HCT116 (cell line): ENCODE results near the gene P4HTM. TPM values are rescaled to one million over a fixed set of nuclear protein-coding genes. Genes with fewer than 3 reads are reported as not detected.

Source experiments
- ATAC-seq: fragments of 200-7000 bp; cut with Tn5 transposase; 2 replicates; pipeline ENCODE4 v1.9.1; 2020; ENCODE audit warnings: mild to moderate bottlenecking, moderate library complexity
- BruUV-seq: library from RNA; stranded (reverse); fragments of 400-500 nt; replicated peaks from 2 replicates; lab custom pipeline; 2021; lab: Mats Ljungman, UMichigan
- CTCF ChIA-PET: fragments of 300-600 bp; sonication (Branson Sonifier 250); formaldehyde crosslinking; loops from one replicate; lab custom pipeline; 2021; ENCODE audit warnings: antibody characterized with exemption; lab: Charles Lee
- POLR2A ChIA-PET: fragments of 300-600, 350-600 bp; sonication (Branson Sonifier 250); formaldehyde crosslinking; loops from one replicate; lab custom pipeline; 2021; ENCODE audit warnings: antibody characterized with exemption; lab: Charles Lee
- RAD21 ChIA-PET, 2 experiments: fragments of 300-600 bp; sonication (Branson Sonifier 250); formaldehyde crosslinking; loops; one replicate each; lab custom pipeline; 2023; ENCODE audit warnings: low total read pairs in 2 of 2; ENCODE audit not compliant: uncharacterized antibody in 2 of 2, unreplicated experiment in 2 of 2, low non-redundant PET in 1 of 2; lab: Charles Lee
- DNase-seq: peaks from one replicate; pipeline ENCODE4 v3.0.0-alpha.2; 2010; ENCODE audit warnings: low read depth, low spot score
- H2AFZ ChIP-seq: fragments of 200-600 bp; shearing (Covaris generic), sonication (generic); 2 replicates; pipeline ENCODE4 v1.6.1; 2017; ENCODE audit warnings: low read depth, mixed run types, mixed read lengths, antibody characterized with exemption, low read length; ENCODE audit not compliant: poor library complexity, severe bottlenecking
- H3K27ac ChIP-seq: 2 replicates; pipeline ENCODE4 v1.5.1; 2012; ENCODE audit warnings: low read depth, low read length
- H3K27me3 ChIP-seq: fragments of 200-600 bp; sonication (generic); 2 replicates; pipeline ENCODE4 v1.6.1; 2016; ENCODE audit warnings: mixed run types, low read length, mixed read lengths; ENCODE audit not compliant: insufficient read depth
- H3K36me3 ChIP-seq, 2 experiments: fragments of 200-500 bp in 1 of 2; fragments of 200-600 bp in 1 of 2; sonication (Bioruptor generic) in 1 of 2; sonication (generic) in 1 of 2; 2 replicates each; pipeline versions ENCODE4 v1.5.1 to v1.6.1; 2014 to 2016; ENCODE audit warnings: low read length in 2 of 2, inconsistent platforms in 1 of 2, mixed read lengths in 1 of 2, mixed run types in 1 of 2; ENCODE audit not compliant: insufficient read depth in 2 of 2, control insufficient read depth in 1 of 2
- H3K4me1 ChIP-seq, 2 experiments: fragments of 200-600 bp in 1 of 2; sonication (generic) in 1 of 2; 2 replicates each; pipeline versions ENCODE4 v1.5.1 to v1.6.1; 2012 to 2017; ENCODE audit warnings: low read length in 2 of 2, inconsistent platforms in 1 of 2, mild to moderate bottlenecking in 1 of 2, mixed read lengths in 1 of 2, mixed run types in 1 of 2, moderate library complexity in 1 of 2; ENCODE audit not compliant: insufficient read depth in 2 of 2, control insufficient read depth in 1 of 2
- H3K4me2 ChIP-seq: fragments of 200-600 bp; sonication (generic); 2 replicates; pipeline ENCODE4 v1.6.1; 2017; ENCODE audit warnings: mixed run types, low read length, mixed read lengths
- H3K4me3 ChIP-seq, 2 experiments: fragments of 200-600 bp in 1 of 2; sonication (generic) in 1 of 2; replicated peaks in 1 of 2; 2 replicates each; pipeline ENCODE4 v1.5.1; 2011 to 2016; ENCODE audit warnings: low read length in 2 of 2, control low read depth in 1 of 2, low read depth in 1 of 2, mild to moderate bottlenecking in 1 of 2, mixed read lengths in 1 of 2, mixed run types in 1 of 2
- H3K79me2 ChIP-seq: fragments of 200-600 bp; sonication (generic); 2 replicates; pipeline ENCODE4 v1.6.1; 2017; ENCODE audit warnings: mild to moderate bottlenecking, mixed run types, low read length, moderate library complexity, mixed read lengths; ENCODE audit not compliant: insufficient read depth
- H3K9ac ChIP-seq: fragments of 200-600 bp; sonication (generic); 2 replicates; pipeline ENCODE4 v1.6.1; 2016; ENCODE audit warnings: low read length, mixed read lengths
- H3K9me2 ChIP-seq: fragments of 200-600 bp; sonication (generic), shearing (Covaris generic); 2 replicates; pipeline ENCODE4 v1.6.1; 2017; ENCODE audit warnings: mixed run types, mild to moderate bottlenecking, moderate library complexity; ENCODE audit not compliant: insufficient read depth
- H3K9me3 ChIP-seq, 2 experiments: fragments of 200-500 bp in 1 of 2; fragments of 200-600 bp in 1 of 2; sonication (Bioruptor generic) in 1 of 2; sonication (generic) in 1 of 2; 2 replicates each; pipeline ENCODE4 v1.6.1; 2014 to 2017; ENCODE audit warnings: low read length in 2 of 2, mixed read lengths in 2 of 2, inconsistent platforms in 1 of 2, low read depth in 1 of 2, mild to moderate bottlenecking in 1 of 2, mixed run types in 1 of 2, moderate library complexity in 1 of 2; ENCODE audit not compliant: control insufficient read depth in 1 of 2, insufficient read depth in 1 of 2
- H4K20me1 ChIP-seq: fragments of 200-600 bp; sonication (generic), shearing (Covaris generic); 2 replicates; pipeline ENCODE4 v1.6.1; 2017; ENCODE audit warnings: mixed run types, mild to moderate bottlenecking, moderate library complexity; ENCODE audit not compliant: insufficient read depth
- EGR1 ChIP-seq: IDR thresholded peaks from 2 replicates; pipeline ENCODE4 v1.6.1; 2012; ENCODE audit warnings: low read depth
- EZH2 ChIP-seq: fragments of 200-600 bp; sonication (generic); IDR thresholded peaks from 2 replicates; pipeline ENCODE4 v1.6.1; 2017; ENCODE audit warnings: antibody characterized with exemption, mixed run types
- FOSL1 ChIP-seq: IDR thresholded peaks from 2 replicates; pipeline ENCODE4 v1.6.1; 2012; ENCODE audit warnings: low read depth
- POLR2A ChIP-seq: IDR thresholded peaks from 2 replicates; pipeline ENCODE4 v1.7.0; 2011; ENCODE audit warnings: borderline replicate concordance; ENCODE audit not compliant: insufficient read depth, insufficient read length; ENCODE audit errors: extremely low read depth
- POLR2AphosphoS5 ChIP-seq: IDR thresholded peaks from 2 replicates; pipeline ENCODE4 v1.6.1; 2011; ENCODE audit warnings: mild to moderate bottlenecking, low read depth, low read length, moderate library complexity
- RAD21 ChIP-seq: IDR thresholded peaks from 2 replicates; pipeline ENCODE4 v1.6.1; 2012; ENCODE audit warnings: low read depth, mild to moderate bottlenecking
- TCF7L2 ChIP-seq: IDR thresholded peaks from 2 replicates; pipeline ENCODE4 v1.7.0; 2011; ENCODE audit warnings: borderline replicate concordance, inconsistent platforms; ENCODE audit not compliant: insufficient read depth, insufficient read length; ENCODE audit errors: extremely low read depth
- YY1 ChIP-seq: IDR thresholded peaks from 2 replicates; pipeline ENCODE4 v1.6.1; 2011; ENCODE audit warnings: low read length, low read depth, moderate library complexity, mild to moderate bottlenecking; ENCODE audit not compliant: insufficient replicate concordance; ENCODE audit errors: extremely low read depth
- ZFX ChIP-seq: fragments of 450-650 bp; IDR thresholded peaks from 2 replicates; pipeline ENCODE4 v1.6.1; 2017
- intact Hi-C: fragments of 100-400 bp; cut with micrococcal nuclease; formaldehyde crosslinking; loops from 2 replicates; pipeline ENCODE4 v1.10.0; 2022
- total RNA-seq: library from RNA; stranded (reverse); gene quantifications from one replicate; pipeline ENCODE4 v1.2.1, GENCODE V29; 2021; ENCODE audit not compliant: unreplicated experiment
- TF ChIP-seq, protein P1 (sequence below): IDR thresholded peaks from 2 replicates; pipeline ENCODE4 v1.6.1; 2012
- TF ChIP-seq, protein P2 (sequence below): IDR thresholded peaks from 2 replicates; pipeline ENCODE4 v1.6.1; 2011; ENCODE audit warnings: mild to moderate bottlenecking, low read length, moderate library complexity; ENCODE audit not compliant: insufficient replicate concordance; ENCODE audit errors: extremely low read depth

P4HTM gene
- total RNA-seq, 1 experiment from 2014 or later = 60.5 TPM

DNA sequence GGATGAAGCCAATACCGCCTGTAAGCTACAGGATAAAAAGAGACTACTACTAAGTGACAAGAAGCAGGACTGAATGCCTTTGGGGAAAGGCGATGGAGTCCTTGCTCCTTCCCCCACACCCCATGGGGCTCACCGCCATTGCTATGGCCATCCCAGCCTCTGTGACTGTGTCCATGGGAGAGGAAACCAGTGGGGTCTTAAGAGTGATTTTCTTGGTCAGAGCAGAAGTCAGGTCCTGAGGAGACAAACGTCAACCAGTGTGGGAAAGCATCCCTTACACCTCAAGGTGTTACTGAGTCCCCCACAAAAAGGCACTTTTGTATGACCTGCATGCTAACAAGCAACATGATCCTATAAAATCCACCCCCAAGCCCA lies 38.2 kb downstream of the P4HTM start:
- H3K27me3 ChIP-seq = no peaks in the 10 kb centered on the region
- peak overlapping the region; percentile 99 for H3K9ac ChIP-seq
- peak overlapping the region; percentile 97 for H3K4me3 ChIP-seq
- no TSS peak for BruUV-seq
- H4K20me1 ChIP-seq = peaks cover 4% of the 10 kb centered on the region; the same call in 1 of the 2 replicates
- no peaks in the 10 kb centered on the region for H3K9me3 ChIP-seq
- ATAC-seq = no peak
- H3K36me3 ChIP-seq = peaks cover 33 to 73% of the 10 kb centered on the region in 2 experiments
- no peaks in the 10 kb centered on the region for H3K9me2 ChIP-seq
- H3K27ac ChIP-seq = peak overlapping the region; percentile 68
- CTCF ChIA-PET = no interaction called here
- DNase-seq = no peak
- RAD21 ChIA-PET = no interaction called here
- TF ChIP-seq ZFX = no peak
- TF ChIP-seq POLR2A = peak; percentile 30
- intact Hi-C loops = loop anchor here (2.0 kb wide), 1 partner anchor 67 kb away; the partner anchor contains the start of gene QRICH1
- peaks cover 59% of the 10 kb centered on the region for H3K79me2 ChIP-seq
- peaks cover 5 to 44% of the 10 kb centered on the region in 2 experiments; a peak in 3 of 4 replicates for H3K4me1 ChIP-seq
- no peak overlapping the region for H2AFZ ChIP-seq
- H3K4me2 ChIP-seq = peak overlapping the region; percentile 93
- POLR2A ChIA-PET = interaction anchor here (0.6 to 1.8 kb wide), 4 partner anchors 9 to 25 kb away, joined by 3 to 41 read pairs (median 16); partner anchors contain the start of genes DALRD3 and WDR6

DNA sequence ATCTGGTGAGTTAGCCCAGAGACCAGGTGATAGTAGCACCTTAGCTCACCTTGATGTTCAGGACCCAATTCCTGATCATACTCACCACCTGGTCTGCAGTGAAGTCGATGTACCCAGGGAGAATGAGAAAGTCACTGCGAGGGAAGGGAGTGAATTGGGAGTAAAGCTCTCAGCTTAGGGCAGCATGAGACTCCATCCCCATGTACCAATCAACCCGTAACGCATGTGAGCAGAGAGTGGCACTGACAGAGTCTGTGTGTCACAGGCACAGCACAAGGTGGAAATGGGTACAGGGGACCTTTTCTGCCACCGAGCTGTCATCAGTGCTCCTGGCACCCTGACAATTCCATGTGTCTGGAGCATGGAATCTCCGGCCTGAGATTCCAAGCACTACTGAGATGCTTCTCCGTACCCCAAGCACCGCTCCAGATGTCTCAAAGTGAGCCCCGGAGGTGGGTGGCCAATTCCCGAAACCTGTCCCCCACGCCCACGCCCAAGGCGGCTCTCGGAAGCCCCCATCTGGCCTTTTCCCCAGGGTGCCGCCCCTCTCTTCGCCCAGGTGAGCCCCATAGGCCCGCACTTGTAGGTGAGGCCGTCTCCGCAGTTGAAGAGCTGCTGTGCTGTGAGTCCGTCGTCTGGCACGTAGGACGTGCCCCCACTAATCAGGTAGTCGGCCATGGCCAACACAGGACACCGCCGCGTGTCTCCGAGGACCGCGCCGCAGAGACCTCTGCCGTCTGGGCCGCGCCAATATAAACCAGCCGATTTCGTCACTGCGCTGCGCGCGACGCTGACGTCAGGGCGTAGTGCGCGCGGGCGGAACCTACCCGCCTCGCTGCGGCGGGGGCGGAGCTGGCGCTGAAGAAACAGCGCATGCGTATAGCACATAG lies 38.9 kb downstream of the P4HTM start, which contains the start of gene IMPDH2:
Gene IMPDH2 (minus strand): TSS at position 726 of the 890 bp plus-strand sequence. CDS start 48 bp downstream, at position 678.
- Histone ChIP-seq H3K27ac (peak within 1 kb of the TSS; percentile 68), H3K27me3 (no peaks in the 10 kb centered on the region), H3K9me2 (no peaks in the 10 kb centered on the region), H3K36me3 (peaks cover 34 to 68% of the 10 kb centered on the region in 2 experiments), H2AFZ (no peak within 1 kb of the TSS), H3K4me1 (peaks cover 3 to 38% of the 10 kb centered on the region in 2 experiments; a peak in 3 of 4 replicates), H3K79me2 (peaks cover 53% of the 10 kb centered on the region), H3K4me3 (peak within 1 kb of the TSS; percentile 97), H3K4me2 (peak within 1 kb of the TSS; percentile 93), H3K9me3 (no peaks in the 10 kb centered on the region), H4K20me1 (peaks cover 4% of the 10 kb centered on the region; the same call in 1 of the 2 replicates), H3K9ac (peak within 1 kb of the TSS; percentile 99)
- RAD21 ChIA-PET = interaction anchor here in 1 of 2 experiments (0.7 kb wide), 1 partner anchor 506 kb away, joined by 3 read pairs; no protein-coding TSS in a partner anchor
- intact Hi-C loops = loop anchor here (2.0 kb wide), 1 partner anchor 66 kb away; the partner anchor contains the start of gene QRICH1
- CTCF ChIA-PET = interaction anchor here (0.6 to 1.3 kb wide), 4 partner anchors 15 to 65 kb away, joined by 3 read pairs; partner anchors contain the start of genes QRICH1 and WDR6
- ATAC-seq (peak; percentile 88), DNase-seq (peak; percentile 87)
- BruUV-seq = TSS peak; percentile 59
- POLR2A ChIA-PET = interaction anchor here (0.6 to 1.8 kb wide), 20 partner anchors 9 to 589 kb away, joined by 3 to 41 read pairs (median 5); partner anchors contain the start of genes CCDC51, DALRD3, LAMB2 and P4HTM
- TF ChIP-seq POLR2AphosphoS5 (peak; percentile 100), EZH2 (no peak), POLR2A (peak; percentile 99), FOSL1 (no peak), EGR1 (no peak), YY1 (peak; percentile 72), TCF7L2 (peak; percentile 32), ZFX (peak; percentile 68; the same call in 1 of the 2 replicates), RAD21 (no peak)
- TF ChIP-seq, protein P1, sequence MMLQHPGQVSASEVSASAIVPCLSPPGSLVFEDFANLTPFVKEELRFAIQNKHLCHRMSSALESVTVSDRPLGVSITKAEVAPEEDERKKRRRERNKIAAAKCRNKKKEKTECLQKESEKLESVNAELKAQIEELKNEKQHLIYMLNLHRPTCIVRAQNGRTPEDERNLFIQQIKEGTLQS = no peak
- TF ChIP-seq, protein P2, sequence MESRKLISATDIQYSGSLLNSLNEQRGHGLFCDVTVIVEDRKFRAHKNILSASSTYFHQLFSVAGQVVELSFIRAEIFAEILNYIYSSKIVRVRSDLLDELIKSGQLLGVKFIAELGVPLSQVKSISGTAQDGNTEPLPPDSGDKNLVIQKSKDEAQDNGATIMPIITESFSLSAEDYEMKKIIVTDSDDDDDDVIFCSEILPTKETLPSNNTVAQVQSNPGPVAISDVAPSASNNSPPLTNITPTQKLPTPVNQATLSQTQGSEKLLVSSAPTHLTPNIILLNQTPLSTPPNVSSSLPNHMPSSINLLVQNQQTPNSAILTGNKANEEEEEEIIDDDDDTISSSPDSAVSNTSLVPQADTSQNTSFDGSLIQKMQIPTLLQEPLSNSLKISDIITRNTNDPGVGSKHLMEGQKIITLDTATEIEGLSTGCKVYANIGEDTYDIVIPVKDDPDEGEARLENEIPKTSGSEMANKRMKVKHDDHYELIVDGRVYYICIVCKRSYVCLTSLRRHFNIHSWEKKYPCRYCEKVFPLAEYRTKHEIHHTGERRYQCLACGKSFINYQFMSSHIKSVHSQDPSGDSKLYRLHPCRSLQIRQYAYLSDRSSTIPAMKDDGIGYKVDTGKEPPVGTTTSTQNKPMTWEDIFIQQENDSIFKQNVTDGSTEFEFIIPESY = no peak
